ENCODE measurements around the gene PODXL. TPM values are rescaled to one million over a fixed set of nuclear protein-coding genes. Genes with fewer than 3 reads are reported as not detected.

The PODXL gene
- total and polyA plus RNA-seq, 2 experiments from 2014 or later: 77.3 to 84.1 TPM

DNA sequence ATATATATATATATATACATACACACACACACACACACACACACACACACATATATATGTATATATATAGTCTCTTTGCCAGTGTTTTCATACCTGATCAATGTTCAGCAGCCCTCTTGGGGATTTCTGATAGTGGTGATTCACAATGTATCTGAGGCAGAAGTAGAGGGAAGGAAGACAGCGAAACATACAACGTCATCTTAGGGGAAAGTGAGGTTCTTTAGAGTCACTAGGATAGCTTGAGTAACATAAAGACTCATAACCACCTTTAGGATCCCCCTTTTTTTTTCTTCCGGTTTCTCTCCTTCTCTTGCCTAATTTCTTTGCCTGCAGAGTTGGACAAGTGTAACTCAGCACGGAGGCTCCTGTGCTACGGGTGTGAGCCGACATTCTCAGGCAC is 56.6 kb downstream of the PODXL start:
- no peaks in the 10 kb centered on the region for H3K9me3 ChIP-seq (ENCODE audit: low read depth)
- H3K9me2 ChIP-seq (replicated peaks; ENCODE audit: insufficient read depth): no peaks in the 10 kb centered on the region
- H3K79me2 ChIP-seq: no peaks in the 10 kb centered on the region
- no peaks in the 10 kb centered on the region for H3K36me3 ChIP-seq (replicated peaks; ENCODE audit: insufficient read depth, low read depth)
- DNase-seq (ENCODE audit: low spot score): no peak
- no peak overlapping the region for H3K4me2 ChIP-seq
- WGBS (ENCODE audit: low lambda C conversion rate, missing lambda C conversion rate): 92% methylated on average over 6 of the region's 6 CpGs
- no peak overlapping the region for H3K4me3 ChIP-seq
- no peak overlapping the region for H2AFZ ChIP-seq
- peaks cover 10% of the 10 kb centered on the region for H3K4me1 ChIP-seq (ENCODE audit: insufficient read depth)
- no peaks in the 10 kb centered on the region for H3K27me3 ChIP-seq
- no peaks in the 10 kb centered on the region for H4K20me1 ChIP-seq (ENCODE audit: insufficient read depth, poor library complexity, severe bottlenecking)
- TF ChIP-seq, protein P1, sequence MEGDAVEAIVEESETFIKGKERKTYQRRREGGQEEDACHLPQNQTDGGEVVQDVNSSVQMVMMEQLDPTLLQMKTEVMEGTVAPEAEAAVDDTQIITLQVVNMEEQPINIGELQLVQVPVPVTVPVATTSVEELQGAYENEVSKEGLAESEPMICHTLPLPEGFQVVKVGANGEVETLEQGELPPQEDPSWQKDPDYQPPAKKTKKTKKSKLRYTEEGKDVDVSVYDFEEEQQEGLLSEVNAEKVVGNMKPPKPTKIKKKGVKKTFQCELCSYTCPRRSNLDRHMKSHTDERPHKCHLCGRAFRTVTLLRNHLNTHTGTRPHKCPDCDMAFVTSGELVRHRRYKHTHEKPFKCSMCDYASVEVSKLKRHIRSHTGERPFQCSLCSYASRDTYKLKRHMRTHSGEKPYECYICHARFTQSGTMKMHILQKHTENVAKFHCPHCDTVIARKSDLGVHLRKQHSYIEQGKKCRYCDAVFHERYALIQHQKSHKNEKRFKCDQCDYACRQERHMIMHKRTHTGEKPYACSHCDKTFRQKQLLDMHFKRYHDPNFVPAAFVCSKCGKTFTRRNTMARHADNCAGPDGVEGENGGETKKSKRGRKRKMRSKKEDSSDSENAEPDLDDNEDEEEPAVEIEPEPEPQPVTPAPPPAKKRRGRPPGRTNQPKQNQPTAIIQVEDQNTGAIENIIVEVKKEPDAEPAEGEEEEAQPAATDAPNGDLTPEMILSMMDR (IDR thresholded peaks at IDR 0.05; ENCODE audit: poor library complexity): no peak
- TF ChIP-seq EZH2phosphoT487 (IDR thresholded peaks at IDR 0.05; ENCODE audit: low read depth, severe bottlenecking, unreplicated experiment) (no peak), EZH2 (IDR thresholded peaks at IDR 0.05; ENCODE audit: borderline replicate concordance) (no peak)
- H3K27ac ChIP-seq: no peak overlapping the region

DNA sequence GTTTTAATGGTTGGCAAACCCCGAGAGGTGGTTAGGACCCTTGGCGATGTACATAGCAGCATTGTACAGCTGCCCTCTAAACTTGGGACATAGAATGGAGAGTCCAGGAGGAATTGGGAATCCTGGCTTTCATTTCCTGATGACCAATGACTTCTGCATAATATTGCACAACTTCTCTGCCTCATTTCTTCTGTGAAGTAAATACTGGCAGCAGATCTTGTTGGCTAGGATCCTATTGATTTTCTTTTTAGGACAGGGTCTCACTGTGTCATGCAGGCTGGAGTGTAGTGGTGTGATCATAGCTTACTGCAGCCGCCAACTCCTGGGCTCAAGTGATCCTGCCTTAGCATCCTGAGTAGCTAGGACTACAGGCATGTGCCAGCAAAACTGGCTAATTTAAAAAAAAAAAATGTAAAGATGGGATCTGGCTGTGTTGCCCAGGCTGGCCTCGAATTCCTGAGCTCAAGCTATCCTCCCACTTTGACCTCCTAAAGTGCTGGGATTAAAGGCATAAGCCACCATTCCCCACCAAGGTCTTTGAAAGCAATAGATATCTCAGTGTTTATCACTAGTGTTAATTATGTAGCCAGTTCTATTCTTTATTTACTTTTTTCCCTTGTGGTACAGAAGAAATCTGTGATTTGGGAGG is 58.1 kb downstream of the PODXL start:
- DNase-seq (ENCODE audit: low spot score): no peak
- H3K27me3 ChIP-seq: no peaks in the 10 kb centered on the region
- 91% methylated on average over 4 of the region's 4 CpGs for WGBS (ENCODE audit: low lambda C conversion rate, missing lambda C conversion rate)
- no peaks in the 10 kb centered on the region for H3K36me3 ChIP-seq (replicated peaks; ENCODE audit: insufficient read depth, low read depth)
- peaks cover 4% of the 10 kb centered on the region for H3K4me1 ChIP-seq (ENCODE audit: insufficient read depth)
- H3K4me3 ChIP-seq: no peak overlapping the region
- TF ChIP-seq, protein P1 (IDR thresholded peaks at IDR 0.05; ENCODE audit: poor library complexity): no peak
- TF ChIP-seq EZH2phosphoT487 (IDR thresholded peaks at IDR 0.05; ENCODE audit: low read depth, severe bottlenecking, unreplicated experiment) (no peak), EZH2 (IDR thresholded peaks at IDR 0.05; ENCODE audit: borderline replicate concordance) (no peak)
- no peak overlapping the region for H2AFZ ChIP-seq
- H3K27ac ChIP-seq: no peak overlapping the region
- H3K4me2 ChIP-seq: no peak overlapping the region
- no peaks in the 10 kb centered on the region for H4K20me1 ChIP-seq (ENCODE audit: insufficient read depth, poor library complexity, severe bottlenecking)
- no peaks in the 10 kb centered on the region for H3K79me2 ChIP-seq
- H3K9me2 ChIP-seq (replicated peaks; ENCODE audit: insufficient read depth): no peaks in the 10 kb centered on the region
- no peaks in the 10 kb centered on the region for H3K9me3 ChIP-seq (ENCODE audit: low read depth)

DNA sequence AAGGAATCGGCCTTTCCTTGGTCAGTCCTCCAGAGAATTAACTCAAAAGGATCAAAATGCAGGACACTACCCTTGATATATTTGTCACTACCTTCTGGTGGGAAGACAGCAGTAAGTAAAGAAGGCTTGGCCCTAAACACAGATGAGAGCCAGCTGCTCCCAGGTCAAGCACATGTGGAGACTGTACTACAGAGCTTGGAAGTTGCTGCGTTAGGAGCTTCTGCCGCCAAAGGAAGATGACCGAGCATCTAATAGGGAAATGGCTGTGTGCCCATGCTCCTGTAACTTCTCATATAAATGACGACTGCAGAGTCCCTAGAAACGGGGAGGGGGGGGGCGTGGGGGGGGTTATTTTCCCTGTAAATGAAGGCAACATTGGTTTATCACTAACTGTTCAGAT is 59.0 kb downstream of the PODXL start:
- Histone ChIP-seq H3K4me3 (no peak overlapping the region), H3K36me3 (replicated peaks; ENCODE audit: insufficient read depth, low read depth) (no peaks in the 10 kb centered on the region), H3K4me2 (no peak overlapping the region), H2AFZ (no peak overlapping the region), H3K9me2 (replicated peaks; ENCODE audit: insufficient read depth) (no peaks in the 10 kb centered on the region), H3K9me3 (ENCODE audit: low read depth) (no peaks in the 10 kb centered on the region), H3K4me1 (ENCODE audit: insufficient read depth) (no peaks in the 10 kb centered on the region), H4K20me1 (ENCODE audit: insufficient read depth, poor library complexity, severe bottlenecking) (no peaks in the 10 kb centered on the region), H3K79me2 (no peaks in the 10 kb centered on the region), H3K27me3 (no peaks in the 10 kb centered on the region), H3K27ac (no peak overlapping the region)
- DNase-seq (ENCODE audit: low spot score): no peak
- WGBS (ENCODE audit: low lambda C conversion rate, missing lambda C conversion rate): 75% methylated on average over 7 of the region's 7 CpGs
- TF ChIP-seq EZH2 (IDR thresholded peaks at IDR 0.05; ENCODE audit: borderline replicate concordance): no peak
- TF ChIP-seq, protein P1 (IDR thresholded peaks at IDR 0.05; ENCODE audit: poor library complexity): no peak
